T-helper 2 cell treated with Interferon-gamma antibody and Interleukin-4, amounts not matched to agents 5 μg/mL and 100 μg/mL, for 36 hours (primary cell): ENCODE data around the gene RPS6KL1.

ENCODE experiments used
- DNase-seq: peaks from one replicate; pipeline ENCODE4 v3.0.0; 2021; ENCODE audit warnings: low spot score
- H3K27ac Mint-ChIP-seq: one replicate; pipeline ENCODE4 v1.8.0; 2021; ENCODE audit warnings: mild to moderate bottlenecking, mixed read lengths
- H3K27me3 Mint-ChIP-seq: one replicate; pipeline ENCODE4 v1.8.0; 2021; ENCODE audit warnings: low read depth, mixed read lengths
- H3K36me3 Mint-ChIP-seq: one replicate; pipeline ENCODE4 v1.8.0; 2021; ENCODE audit warnings: low read depth, mixed read lengths
- H3K4me1 Mint-ChIP-seq: one replicate; pipeline ENCODE4 v1.8.0; 2021; ENCODE audit warnings: low read depth, mixed read lengths
- H3K4me3 Mint-ChIP-seq: one replicate; pipeline ENCODE4 v1.8.0; 2022; ENCODE audit warnings: mild to moderate bottlenecking, moderate library complexity, mixed read lengths
- H3K9me3 Mint-ChIP-seq: one replicate; pipeline ENCODE4 v1.8.0; 2021; ENCODE audit warnings: mixed read lengths

The RPS6KL1 gene

DNA sequence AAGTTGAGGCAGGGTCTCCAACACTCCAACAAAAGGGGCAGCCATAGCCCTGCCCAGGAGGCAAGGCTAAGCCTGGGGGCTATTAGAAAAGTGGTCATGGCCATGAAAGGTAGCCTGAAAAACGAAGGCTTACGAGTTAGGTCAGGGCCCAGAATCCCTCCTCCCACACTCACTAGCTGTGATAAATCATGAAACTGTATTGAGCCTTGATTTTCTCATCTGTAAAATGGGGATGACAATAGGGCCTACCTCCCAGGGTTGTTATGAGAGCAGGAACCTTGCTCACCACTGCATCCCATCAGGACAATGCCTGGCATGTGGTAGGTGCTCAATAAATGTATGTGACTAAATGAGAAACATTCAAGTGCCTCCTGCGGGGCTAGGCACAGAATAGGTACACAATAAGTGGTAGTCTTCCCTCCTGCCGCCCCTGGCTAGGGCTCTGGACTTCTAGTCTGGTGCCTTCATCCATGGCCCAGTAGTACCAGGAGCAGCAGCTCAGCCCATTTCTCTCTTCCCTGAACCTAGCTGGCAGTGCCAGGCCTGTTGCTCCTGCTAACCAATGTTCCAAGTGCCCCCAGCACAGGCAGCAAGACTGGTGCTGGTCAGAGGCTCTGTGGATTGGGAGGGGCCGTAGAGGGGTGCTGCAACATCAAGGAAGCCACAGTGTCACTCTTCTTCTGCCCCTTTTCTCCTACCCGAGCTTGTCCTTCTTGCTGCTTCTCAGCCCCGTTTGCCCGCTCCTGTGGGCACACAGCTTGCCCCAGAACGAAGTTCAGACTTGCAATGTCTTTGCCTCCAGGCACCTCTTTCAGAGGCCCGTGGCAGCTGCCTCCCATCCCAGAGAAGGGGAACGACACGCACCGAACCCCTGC is 24.5 kb upstream of the RPS6KL1 start:
- H3K27me3 Mint-ChIP-seq: no peaks in the 10 kb centered on the region
- H3K4me1 Mint-ChIP-seq: peaks cover 11% of the 10 kb centered on the region
- no peaks in the 10 kb centered on the region for H3K36me3 Mint-ChIP-seq
- H3K4me3 Mint-ChIP-seq: no peak overlapping the region
- DNase-seq: no peak
- H3K9me3 Mint-ChIP-seq: no peaks in the 10 kb centered on the region
- H3K27ac Mint-ChIP-seq: no peak overlapping the region

GRCh38 chr14:74946659-74947281 is 23.7 kb upstream of the RPS6KL1 start:
- Mint-ChIP-seq H3K4me3 (no peak overlapping the region), H3K36me3 (no peaks in the 10 kb centered on the region), H3K27ac (no peak overlapping the region), H3K27me3 (no peaks in the 10 kb centered on the region), H3K9me3 (no peaks in the 10 kb centered on the region), H3K4me1 (peaks cover 16% of the 10 kb centered on the region)
- no peak for DNase-seq

- H3K4me1 Mint-ChIP-seq: peaks cover 23% of the 10 kb centered on the region
- H3K36me3 Mint-ChIP-seq: no peaks in the 10 kb centered on the region
- peak; percentile 52 for DNase-seq
- H3K9me3 Mint-ChIP-seq: no peaks in the 10 kb centered on the region
- peak overlapping the region; percentile 43 for H3K27ac Mint-ChIP-seq
- H3K4me3 Mint-ChIP-seq: peak overlapping the region; percentile 54
- no peaks in the 10 kb centered on the region for H3K27me3 Mint-ChIP-seq
These were observed 23.0 kb upstream of the RPS6KL1 start for GRCh38 chr14:74945852-74946658.

- Mint-ChIP-seq H3K9me3 (no peaks in the 10 kb centered on the region), H3K36me3 (no peaks in the 10 kb centered on the region), H3K27ac (no peak overlapping the region), H3K4me3 (no peak overlapping the region), H3K27me3 (no peaks in the 10 kb centered on the region), H3K4me1 (peaks cover 25% of the 10 kb centered on the region)
- DNase-seq: no peak
These were observed 22.3 kb upstream of the RPS6KL1 start for GRCh38 chr14:74945261-74945851.

GRCh38 chr14:74942608-74943007 is 19.5 kb upstream of the RPS6KL1 start:
- H3K4me3 Mint-ChIP-seq: peak overlapping the region; percentile 81
- peaks cover 36% of the 10 kb centered on the region for H3K4me1 Mint-ChIP-seq
- H3K36me3 Mint-ChIP-seq: no peaks in the 10 kb centered on the region
- H3K27me3 Mint-ChIP-seq: no peaks in the 10 kb centered on the region
- no peaks in the 10 kb centered on the region for H3K9me3 Mint-ChIP-seq
- DNase-seq: no peak
- H3K27ac Mint-ChIP-seq: peak overlapping the region; percentile 93

DNA sequence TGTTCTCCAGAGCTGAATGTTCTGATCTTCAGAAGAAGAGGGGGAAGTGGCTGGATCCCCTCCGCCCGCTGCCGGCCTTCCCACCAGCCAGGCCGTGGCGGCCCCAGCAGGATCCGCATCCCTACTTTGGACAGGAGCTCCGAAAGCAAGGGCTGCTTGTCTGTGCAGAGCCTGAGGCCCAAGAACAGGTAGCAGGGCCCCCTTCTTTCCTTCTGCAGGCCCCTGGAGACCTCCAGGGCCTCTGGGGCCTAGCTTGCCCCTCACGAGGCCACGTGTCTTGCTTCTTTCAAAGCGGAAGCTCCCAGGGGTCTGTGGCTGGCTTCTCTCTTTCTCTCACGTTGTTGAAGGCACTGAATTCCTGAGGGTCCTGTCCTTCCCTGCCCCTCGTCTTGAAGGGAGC is 19.1 kb upstream of the RPS6KL1 start:
- Mint-ChIP-seq H3K27ac (peak overlapping the region; percentile 93), H3K9me3 (no peaks in the 10 kb centered on the region), H3K36me3 (no peaks in the 10 kb centered on the region), H3K4me3 (peak overlapping the region; percentile 81), H3K27me3 (no peaks in the 10 kb centered on the region), H3K4me1 (peaks cover 38% of the 10 kb centered on the region)
- no peak for DNase-seq

GRCh38 chr14:74941676-74942097 is 18.6 kb upstream of the RPS6KL1 start:
- peak overlapping the region; percentile 93 for H3K27ac Mint-ChIP-seq
- peak overlapping the region; percentile 81 for H3K4me3 Mint-ChIP-seq
- H3K36me3 Mint-ChIP-seq: no peaks in the 10 kb centered on the region
- H3K9me3 Mint-ChIP-seq: no peaks in the 10 kb centered on the region
- peaks cover 43% of the 10 kb centered on the region for H3K4me1 Mint-ChIP-seq
- peak; percentile 51 for DNase-seq
- no peaks in the 10 kb centered on the region for H3K27me3 Mint-ChIP-seq

DNA sequence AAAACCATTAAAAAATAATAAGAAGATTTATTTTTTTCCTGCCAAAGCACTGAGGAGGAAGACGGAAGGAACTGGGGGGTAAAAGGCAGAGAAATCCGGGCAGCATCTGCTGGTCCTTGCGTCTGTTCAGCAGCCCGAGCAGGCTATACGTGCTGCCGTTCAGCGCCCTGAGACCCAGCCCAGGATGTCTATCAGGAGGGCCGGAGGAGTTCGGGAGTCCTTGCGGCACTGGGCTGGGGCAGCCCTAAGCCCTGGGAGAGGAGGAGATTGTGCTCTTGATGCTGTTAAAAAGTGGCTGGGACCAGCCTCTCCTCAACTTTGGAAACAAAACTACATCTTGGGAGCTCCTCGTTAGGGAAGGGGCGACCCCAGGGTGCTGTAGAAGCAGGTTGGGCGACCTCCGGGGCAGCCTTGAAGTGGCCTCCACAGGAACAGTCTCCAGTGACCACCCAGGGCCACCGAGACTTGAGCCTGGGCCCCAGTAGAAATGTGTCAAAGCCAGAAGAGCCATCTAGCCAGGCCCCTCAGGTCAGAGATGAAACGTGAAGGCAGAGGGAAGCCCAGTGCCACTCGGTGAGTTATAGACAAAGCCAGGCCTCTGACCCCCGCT is 18.0 kb upstream of the RPS6KL1 start:
- Mint-ChIP-seq H3K9me3 (no peaks in the 10 kb centered on the region), H3K27ac (peak overlapping the region; percentile 93), H3K4me1 (peaks cover 39% of the 10 kb centered on the region), H3K36me3 (no peaks in the 10 kb centered on the region), H3K4me3 (peak overlapping the region; percentile 81), H3K27me3 (no peaks in the 10 kb centered on the region)
- no peak for DNase-seq

GRCh38 chr14:74938531-74939495 is 15.8 kb upstream of the RPS6KL1 start:
- no peak for DNase-seq
- H3K36me3 Mint-ChIP-seq: no peaks in the 10 kb centered on the region
- no peak overlapping the region for H3K27ac Mint-ChIP-seq
- H3K4me1 Mint-ChIP-seq: peaks cover 39% of the 10 kb centered on the region
- no peak overlapping the region for H3K4me3 Mint-ChIP-seq
- H3K27me3 Mint-ChIP-seq: no peaks in the 10 kb centered on the region
- no peaks in the 10 kb centered on the region for H3K9me3 Mint-ChIP-seq

GRCh38 chr14:74937171-74937570 is 14.1 kb upstream of the RPS6KL1 start:
- Mint-ChIP-seq H3K36me3 (no peaks in the 10 kb centered on the region), H3K4me1 (peaks cover 36% of the 10 kb centered on the region), H3K27ac (peak overlapping the region; percentile 5), H3K4me3 (no peak overlapping the region), H3K9me3 (no peaks in the 10 kb centered on the region), H3K27me3 (peaks cover 5% of the 10 kb centered on the region)
- no peak for DNase-seq

DNA sequence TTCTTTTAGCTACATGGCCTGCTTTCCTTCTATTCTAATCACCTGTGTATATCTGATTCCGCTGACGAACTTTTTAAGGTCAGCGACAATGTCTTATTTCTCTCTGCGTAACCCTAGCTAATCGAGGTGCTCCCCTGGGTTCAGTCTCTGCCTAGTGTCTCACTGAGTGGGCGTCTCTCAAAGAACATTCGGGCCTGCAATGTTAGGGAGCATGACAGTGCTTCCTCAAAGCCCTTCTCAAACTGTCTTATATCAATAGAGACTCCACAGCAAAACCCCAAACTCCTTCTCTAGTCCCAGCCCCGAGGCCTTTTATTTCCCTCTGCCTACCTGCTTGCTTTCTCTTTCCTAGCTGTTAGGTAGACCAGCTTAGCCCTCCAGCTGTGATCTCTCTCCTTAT is 13.7 kb upstream of the RPS6KL1 start:
- Mint-ChIP-seq H3K36me3 (no peaks in the 10 kb centered on the region), H3K27me3 (peaks cover 5% of the 10 kb centered on the region), H3K4me3 (no peak overlapping the region), H3K4me1 (peaks cover 34% of the 10 kb centered on the region), H3K27ac (peak overlapping the region; percentile 5), H3K9me3 (no peaks in the 10 kb centered on the region)
- no peak for DNase-seq

DNA sequence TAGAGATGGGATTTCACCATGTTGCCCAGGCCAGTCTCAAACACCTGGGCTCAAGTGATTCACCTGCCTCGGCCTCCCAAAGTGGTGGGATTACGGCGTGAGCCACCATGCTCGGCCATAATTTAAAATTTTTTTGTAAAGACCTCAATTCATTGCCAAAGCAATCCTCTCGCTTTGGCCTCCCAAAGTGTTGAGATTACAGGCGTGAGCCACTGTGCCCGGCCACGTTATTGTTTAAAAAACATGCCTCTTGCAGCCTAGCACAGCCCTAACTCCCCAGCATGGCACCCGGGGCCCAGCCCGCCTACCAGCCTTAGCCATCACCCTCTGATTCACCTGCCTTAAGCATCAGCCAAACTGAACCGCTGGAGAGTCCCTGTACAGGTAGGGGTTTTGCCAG is 13.1 kb upstream of the RPS6KL1 start:
- no peak for DNase-seq
- Mint-ChIP-seq H3K9me3 (no peaks in the 10 kb centered on the region), H3K36me3 (no peaks in the 10 kb centered on the region), H3K4me1 (peaks cover 28% of the 10 kb centered on the region), H3K27ac (no peak overlapping the region), H3K4me3 (no peak overlapping the region), H3K27me3 (peaks cover 5% of the 10 kb centered on the region)

GRCh38 chr14:74935360-74935680 is 12.3 kb upstream of the RPS6KL1 start:
- Mint-ChIP-seq H3K36me3 (no peaks in the 10 kb centered on the region), H3K9me3 (no peaks in the 10 kb centered on the region), H3K27ac (no peak overlapping the region), H3K4me1 (peaks cover 26% of the 10 kb centered on the region), H3K4me3 (no peak overlapping the region), H3K27me3 (peaks cover 7% of the 10 kb centered on the region)
- DNase-seq: no peak
